ENCODE results near the gene INHBB. TPM values are rescaled to one million over a fixed set of nuclear protein-coding genes. Genes with fewer than 3 reads are reported as not detected.

INHBB gene
- total RNA-seq, 1 experiment from 2014 or later = 3.9 TPM

GRCh38 chr2:120358734-120359465, 13.0 kb downstream of the INHBB start:
- no peaks in the 10 kb centered on the region for H3K27me3 ChIP-seq
- H3K4me3 ChIP-seq = no peak overlapping the region
- H3K9me3 ChIP-seq = no peaks in the 10 kb centered on the region

GRCh38 chr2:120360307-120360855, 14.4 kb downstream of the INHBB start:
- no peaks in the 10 kb centered on the region for H3K36me3 ChIP-seq
- DNase-seq = no peak
- no peak overlapping the region for H3K4me3 ChIP-seq
- no peaks in the 10 kb centered on the region for H3K9me3 ChIP-seq
- H3K27me3 ChIP-seq = no peaks in the 10 kb centered on the region

More at GRCh38 chr2:120358734-120359465, 13.0 kb downstream of the INHBB start:
- DNase-seq = no peak
- no peaks in the 10 kb centered on the region for H3K36me3 ChIP-seq

- no peak for DNase-seq
- no peaks in the 10 kb centered on the region for H3K9me3 ChIP-seq
- no peaks in the 10 kb centered on the region for H3K36me3 ChIP-seq
- no peaks in the 10 kb centered on the region for H3K27me3 ChIP-seq
- H3K4me3 ChIP-seq = no peak overlapping the region
Observed at GRCh38 chr2:120362926-120363325, 17.0 kb downstream of the INHBB start.

GRCh38 chr2:120365236-120365793, 19.4 kb downstream of the INHBB start:
- no peak for DNase-seq
- Histone ChIP-seq H3K36me3 (no peaks in the 10 kb centered on the region), H3K27me3 (no peaks in the 10 kb centered on the region), H3K4me3 (no peak overlapping the region), H3K9me3 (no peaks in the 10 kb centered on the region)

GRCh38 chr2:120366698-120367097, 20.8 kb downstream of the INHBB start:
- no peak overlapping the region for H3K4me3 ChIP-seq
- H3K36me3 ChIP-seq = no peaks in the 10 kb centered on the region
- DNase-seq = no peak
- no peaks in the 10 kb centered on the region for H3K9me3 ChIP-seq
- H3K27me3 ChIP-seq = no peaks in the 10 kb centered on the region

- H3K4me3 ChIP-seq = no peak overlapping the region
Observed at GRCh38 chr2:120367221-120367620, 21.3 kb downstream of the INHBB start.

GRCh38 chr2:120367649-120368048, 21.7 kb downstream of the INHBB start:
- peak; percentile 53 for DNase-seq
- Histone ChIP-seq H3K4me3 (no peak overlapping the region), H3K27me3 (no peaks in the 10 kb centered on the region), H3K36me3 (no peaks in the 10 kb centered on the region), H3K9me3 (no peaks in the 10 kb centered on the region)

More at GRCh38 chr2:120367221-120367620, 21.3 kb downstream of the INHBB start:
- Histone ChIP-seq H3K36me3 (no peaks in the 10 kb centered on the region), H3K9me3 (no peaks in the 10 kb centered on the region), H3K27me3 (no peaks in the 10 kb centered on the region)
- DNase-seq = no peak

- no peaks in the 10 kb centered on the region for H3K9me3 ChIP-seq
- no peaks in the 10 kb centered on the region for H3K36me3 ChIP-seq
- no peaks in the 10 kb centered on the region for H3K27me3 ChIP-seq
- DNase-seq = peak; percentile 17
- no peak overlapping the region for H3K4me3 ChIP-seq
Observed at GRCh38 chr2:120368086-120368485, 22.1 kb downstream of the INHBB start.

GRCh38 chr2:120369250-120369649, 23.3 kb downstream of the INHBB start:
- no peaks in the 10 kb centered on the region for H3K9me3 ChIP-seq
- no peaks in the 10 kb centered on the region for H3K36me3 ChIP-seq
- H3K4me3 ChIP-seq = no peak overlapping the region
- no peaks in the 10 kb centered on the region for H3K27me3 ChIP-seq
- no peak for DNase-seq

GRCh38 chr2:120371969-120372625, 26.2 kb downstream of the INHBB start:
- H3K27me3 ChIP-seq = no peaks in the 10 kb centered on the region
- no peaks in the 10 kb centered on the region for H3K36me3 ChIP-seq
- H3K4me3 ChIP-seq = no peak overlapping the region
- DNase-seq = no peak
- H3K9me3 ChIP-seq = no peaks in the 10 kb centered on the region

- Histone ChIP-seq H3K27me3 (no peaks in the 10 kb centered on the region), H3K4me3 (no peak overlapping the region), H3K36me3 (no peaks in the 10 kb centered on the region), H3K9me3 (no peaks in the 10 kb centered on the region)
- no peak for DNase-seq
Observed at GRCh38 chr2:120372816-120373215, 26.9 kb downstream of the INHBB start.

GRCh38 chr2:120373424-120373823, 27.5 kb downstream of the INHBB start:
- Histone ChIP-seq H3K27me3 (no peaks in the 10 kb centered on the region), H3K4me3 (no peak overlapping the region), H3K36me3 (no peaks in the 10 kb centered on the region), H3K9me3 (no peaks in the 10 kb centered on the region)
- no peak for DNase-seq

GRCh38 chr2:120374821-120375220, 28.9 kb downstream of the INHBB start:
- no peaks in the 10 kb centered on the region for H3K36me3 ChIP-seq
- no peak for DNase-seq
- no peaks in the 10 kb centered on the region for H3K27me3 ChIP-seq
- no peaks in the 10 kb centered on the region for H3K9me3 ChIP-seq
- H3K4me3 ChIP-seq = no peak overlapping the region

GRCh38 chr2:120375251-120376020, 29.5 kb downstream of the INHBB start:
- Histone ChIP-seq H3K4me3 (no peak overlapping the region), H3K36me3 (no peaks in the 10 kb centered on the region), H3K27me3 (no peaks in the 10 kb centered on the region), H3K9me3 (no peaks in the 10 kb centered on the region)
- no peak for DNase-seq

GRCh38 chr2:120376101-120376500, 30.2 kb downstream of the INHBB start:
- no peaks in the 10 kb centered on the region for H3K27me3 ChIP-seq
- no peaks in the 10 kb centered on the region for H3K9me3 ChIP-seq
- DNase-seq = no peak
- H3K4me3 ChIP-seq = no peak overlapping the region
- H3K36me3 ChIP-seq = no peaks in the 10 kb centered on the region

GRCh38 chr2:120376679-120377640, 31.0 kb downstream of the INHBB start:
- no peak overlapping the region for H3K4me3 ChIP-seq
- H3K27me3 ChIP-seq = no peaks in the 10 kb centered on the region
- DNase-seq = no peak
- no peaks in the 10 kb centered on the region for H3K9me3 ChIP-seq
- no peaks in the 10 kb centered on the region for H3K36me3 ChIP-seq
